Measurements from ENCODE around the gene HIVEP3.

HIVEP3 gene

GRCh38 chr1:41566969-41567368 is 351.8 kb downstream of the HIVEP3 start:
- Histone ChIP-seq H3K9ac (ENCODE audit: low read depth, low read length) (no peak overlapping the region), H3K27ac (ENCODE audit: low read length) (no peak overlapping the region), H3K36me3 (ENCODE audit: insufficient read depth, low read length) (peaks cover 95% of the 10 kb centered on the region), H4K20me1 (ENCODE audit: insufficient read depth, low read length) (peaks cover 74% of the 10 kb centered on the region), H3K4me1 (ENCODE audit: insufficient read depth, low read length) (peaks cover 4% of the 10 kb centered on the region; the same call in 1 of the 2 replicates), H3K4me3 (ENCODE audit: low read depth in 1 of 2, low read length in 2 of 2) (no peak overlapping the region), H3K9me3 (ENCODE audit: insufficient read depth, low read length, severe bottlenecking) (no peaks in the 10 kb centered on the region), H2AFZ (ENCODE audit: low read depth, low read length) (no peak overlapping the region), H3K4me2 (ENCODE audit: insufficient read depth, low read length) (no peak overlapping the region), H3K79me2 (ENCODE audit: insufficient read depth, low read length) (peaks cover 97% of the 10 kb centered on the region), H3K27me3 (ENCODE audit: insufficient read depth, low read length, poor library complexity) (no peaks in the 10 kb centered on the region)
- TF ChIP-seq EZH2 (IDR thresholded peaks at IDR 0.05; ENCODE audit: borderline replicate concordance, low read depth, low read length, severe bottlenecking) (no peak), CTCF (IDR thresholded peaks at IDR 0.05; ENCODE audit: borderline replicate concordance, extremely low read depth, low read length, poor library complexity, severe bottlenecking) (no peak)
- DNase-seq = no peak
- ATAC-seq (ENCODE audit: insufficient read depth, low read depth) = no peak

- H3K27me3 ChIP-seq (ENCODE audit: insufficient read depth, low read length, poor library complexity) = no peaks in the 10 kb centered on the region
- peaks cover 4% of the 10 kb centered on the region; the same call in 1 of the 2 replicates for H3K4me1 ChIP-seq (ENCODE audit: insufficient read depth, low read length)
- no peaks in the 10 kb centered on the region for H3K9me3 ChIP-seq (ENCODE audit: insufficient read depth, low read length, severe bottlenecking)
- H3K36me3 ChIP-seq (ENCODE audit: insufficient read depth, low read length) = peaks cover 95% of the 10 kb centered on the region
- no peak overlapping the region for H3K4me3 ChIP-seq (ENCODE audit: low read depth in 1 of 2, low read length in 2 of 2)
- H2AFZ ChIP-seq (ENCODE audit: low read depth, low read length) = no peak overlapping the region
- H4K20me1 ChIP-seq (ENCODE audit: insufficient read depth, low read length) = peaks cover 73% of the 10 kb centered on the region
- H3K79me2 ChIP-seq (ENCODE audit: insufficient read depth, low read length) = peaks cover 97% of the 10 kb centered on the region
- H3K9ac ChIP-seq (ENCODE audit: low read depth, low read length) = no peak overlapping the region
- no peak overlapping the region for H3K4me2 ChIP-seq (ENCODE audit: insufficient read depth, low read length)
- no peak for TF ChIP-seq EZH2 (IDR thresholded peaks at IDR 0.05; ENCODE audit: borderline replicate concordance, low read depth, low read length, severe bottlenecking)
- TF ChIP-seq CTCF (IDR thresholded peaks at IDR 0.05; ENCODE audit: borderline replicate concordance, extremely low read depth, low read length, poor library complexity, severe bottlenecking) = no peak
- DNase-seq (no peak), ATAC-seq (ENCODE audit: insufficient read depth, low read depth) (no peak)
- H3K27ac ChIP-seq (ENCODE audit: low read length) = peak overlapping the region; percentile 49; the same call in 1 of the 2 replicates
Observed at GRCh38 chr1:41566274-41566885, 352.3 kb downstream of the HIVEP3 start.

GRCh38 chr1:41564741-41565475 is 353.8 kb downstream of the HIVEP3 start:
- peaks cover 76% of the 10 kb centered on the region for H4K20me1 ChIP-seq (ENCODE audit: insufficient read depth, low read length)
- ATAC-seq (ENCODE audit: insufficient read depth, low read depth) (no peak), DNase-seq (no peak)
- H3K4me3 ChIP-seq (ENCODE audit: low read depth in 1 of 2, low read length in 2 of 2) = no peak overlapping the region
- H3K9me3 ChIP-seq (ENCODE audit: insufficient read depth, low read length, severe bottlenecking) = no peaks in the 10 kb centered on the region
- no peak overlapping the region for H2AFZ ChIP-seq (ENCODE audit: low read depth, low read length)
- no peak for TF ChIP-seq CTCF (IDR thresholded peaks at IDR 0.05; ENCODE audit: borderline replicate concordance, extremely low read depth, low read length, poor library complexity, severe bottlenecking)
- TF ChIP-seq EZH2 (IDR thresholded peaks at IDR 0.05; ENCODE audit: borderline replicate concordance, low read depth, low read length, severe bottlenecking) = no peak
- peaks cover 1% of the 10 kb centered on the region; the same call in 1 of the 2 replicates for H3K4me1 ChIP-seq (ENCODE audit: insufficient read depth, low read length)
- peaks cover 95% of the 10 kb centered on the region for H3K36me3 ChIP-seq (ENCODE audit: insufficient read depth, low read length)
- H3K79me2 ChIP-seq (ENCODE audit: insufficient read depth, low read length) = peaks cover 97% of the 10 kb centered on the region
- H3K27me3 ChIP-seq (ENCODE audit: insufficient read depth, low read length, poor library complexity) = no peaks in the 10 kb centered on the region
- H3K4me2 ChIP-seq (ENCODE audit: insufficient read depth, low read length) = no peak overlapping the region
- no peak overlapping the region for H3K27ac ChIP-seq (ENCODE audit: low read length)
- no peak overlapping the region for H3K9ac ChIP-seq (ENCODE audit: low read depth, low read length)

Measured in DND-41 (cell line).